Activated CD8-positive, alpha-beta memory T cell treated with anti-CD3 and anti-CD28 coated beads for 48 hours (primary cell): ENCODE measurements around the gene KCNE3.

Experiments used
- DNase-seq, 3 experiments: peaks; one replicate each; pipeline ENCODE4 v3.0.0-alpha.2; 2020; ENCODE audit warnings: low read depth in 2 of 3, low spot score in 2 of 3

KCNE3 gene, protein sequence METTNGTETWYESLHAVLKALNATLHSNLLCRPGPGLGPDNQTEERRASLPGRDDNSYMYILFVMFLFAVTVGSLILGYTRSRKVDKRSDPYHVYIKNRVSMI

DNA sequence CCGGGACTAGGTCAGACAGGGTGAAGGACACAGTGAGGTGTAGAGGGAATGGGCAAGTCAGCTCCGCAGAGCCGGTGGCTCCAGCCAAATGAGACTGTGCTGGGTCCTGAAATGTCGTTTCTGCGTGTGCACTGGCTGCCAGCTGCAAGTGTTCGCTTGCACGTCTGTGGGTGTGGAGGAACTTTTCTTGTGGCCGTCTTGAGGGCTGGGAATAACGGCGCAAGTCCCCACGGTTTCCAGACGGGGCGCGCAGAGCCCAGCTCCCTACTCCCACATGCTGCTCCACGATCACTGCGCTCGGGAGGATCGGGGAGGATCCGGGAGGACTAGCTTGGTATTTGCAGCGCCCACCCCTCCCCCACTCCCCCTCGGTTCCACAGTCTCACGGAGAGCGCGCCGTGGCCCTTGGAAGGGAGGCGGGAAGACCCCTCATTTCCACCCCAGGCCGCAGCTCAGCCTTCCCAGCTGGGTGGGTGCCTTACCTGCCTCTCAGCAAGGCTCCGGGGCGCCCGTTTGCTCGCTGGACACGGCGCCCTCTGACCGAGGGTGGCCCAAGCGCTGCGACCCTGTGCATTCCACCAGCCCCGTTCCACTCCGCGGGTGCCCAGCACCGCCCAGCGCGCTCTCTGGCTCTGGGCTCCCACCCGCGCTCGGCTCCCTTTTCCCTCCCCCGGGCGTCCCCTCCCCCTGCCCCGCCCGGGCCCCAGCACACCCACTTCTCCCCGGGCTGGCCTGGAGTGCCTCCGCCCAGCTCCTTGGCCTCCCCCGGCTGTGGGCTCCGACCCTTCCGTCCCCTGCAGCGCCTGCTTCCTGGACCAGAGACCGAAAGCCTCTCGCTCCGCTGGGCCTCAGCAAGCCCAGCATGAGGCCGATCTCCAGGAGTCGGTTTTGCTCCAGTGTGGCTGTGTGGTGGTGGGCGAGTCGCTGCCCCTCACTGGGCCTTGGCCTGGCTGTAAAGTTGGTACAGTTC lies at the start of gene KCNE3:
KCNE3 (minus strand) TSS at position 634 of the 970 bp plus-strand sequence. CDS start 9,986 bp downstream, outside the sequence.
- no peak for DNase-seq

DNA sequence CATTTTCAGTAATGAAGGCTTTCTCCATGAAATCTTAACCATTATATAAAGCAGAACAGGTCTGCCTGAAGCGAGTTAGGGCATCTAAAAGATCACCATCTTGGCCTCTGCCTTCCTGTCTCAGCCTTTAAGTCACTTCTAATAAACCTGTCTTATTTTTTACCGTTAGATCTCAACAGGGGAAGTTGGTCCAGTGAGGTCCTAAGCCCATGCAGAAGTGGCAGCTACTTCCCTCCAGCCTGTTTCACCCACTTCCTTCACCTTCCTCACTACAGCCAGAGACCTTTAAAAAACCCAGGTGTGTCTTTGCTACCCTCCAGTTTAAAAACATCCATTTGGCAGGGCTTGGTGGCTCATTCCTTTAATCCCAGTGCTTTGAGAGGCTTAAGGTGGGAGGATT lies 40.2 kb upstream of the KCNE3 start:
- DNase-seq, result no peak

DNA sequence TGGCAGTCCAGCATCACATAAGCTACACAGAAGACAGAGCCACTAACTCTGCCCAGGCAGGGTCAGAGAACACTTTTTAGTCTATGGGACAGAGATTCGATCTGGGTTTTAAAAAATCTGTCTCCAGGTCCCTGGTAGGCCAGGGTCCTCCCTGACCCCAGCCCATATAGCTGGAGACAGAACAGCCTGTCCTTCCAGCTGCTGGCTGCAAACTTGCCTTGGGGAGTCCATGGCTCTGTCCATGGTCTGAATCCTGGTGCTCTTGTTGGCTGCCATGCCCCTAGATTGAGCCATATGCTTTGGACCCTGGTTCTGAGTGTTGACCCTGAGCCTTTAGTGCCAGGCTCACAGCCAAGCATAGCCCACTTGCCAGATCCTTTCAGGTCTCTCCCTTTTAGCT lies 39.5 kb upstream of the KCNE3 start:
- DNase-seq, result no peak

DNA sequence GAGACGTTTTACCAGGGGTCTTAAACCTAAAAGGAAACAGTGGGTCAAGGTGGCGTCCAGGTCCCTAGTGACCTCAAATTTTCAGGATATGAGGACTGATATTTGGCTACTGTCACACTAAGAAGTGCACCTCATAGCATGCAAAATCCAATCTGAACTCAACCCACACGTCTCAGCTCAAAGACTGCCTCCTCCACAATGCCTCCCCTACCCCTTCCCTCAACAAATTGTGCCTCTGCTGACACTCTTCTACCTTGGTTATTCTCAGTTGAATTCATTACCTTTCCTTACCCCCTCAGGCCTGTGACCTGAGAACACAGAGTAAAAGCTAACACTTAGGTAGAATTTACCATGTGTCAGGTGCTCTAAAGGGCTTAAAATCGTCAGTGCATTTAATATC lies 38.6 kb upstream of the KCNE3 start:
- no peak for DNase-seq

DNA sequence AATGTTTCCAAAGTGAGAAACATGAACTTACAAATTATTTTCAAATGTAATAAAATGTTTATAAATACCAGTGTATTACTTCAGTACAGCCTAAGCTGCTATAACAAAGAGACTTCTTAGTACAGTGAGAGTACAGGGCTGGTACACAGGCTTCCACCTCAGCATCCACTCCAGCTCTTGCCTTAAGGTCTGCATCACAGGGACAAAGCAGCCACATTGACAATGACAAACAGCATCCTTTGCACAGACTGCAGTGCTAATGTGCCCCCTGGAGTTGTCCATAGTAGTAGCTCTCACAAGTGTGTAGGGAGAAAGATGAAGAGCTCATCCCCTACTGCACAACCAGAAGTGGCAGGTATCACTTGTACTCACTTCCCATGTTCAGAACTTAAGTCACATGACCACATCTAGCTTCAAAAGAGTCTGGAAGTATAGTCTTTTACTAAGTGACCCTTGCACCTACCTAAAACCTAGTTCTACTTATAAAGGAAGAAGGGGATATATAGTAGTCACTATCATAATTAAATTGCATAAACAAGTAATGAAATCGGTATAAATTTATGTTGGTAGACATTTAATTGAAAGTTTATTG lies 36.8 kb upstream of the KCNE3 start:
- no peak for DNase-seq

DNA sequence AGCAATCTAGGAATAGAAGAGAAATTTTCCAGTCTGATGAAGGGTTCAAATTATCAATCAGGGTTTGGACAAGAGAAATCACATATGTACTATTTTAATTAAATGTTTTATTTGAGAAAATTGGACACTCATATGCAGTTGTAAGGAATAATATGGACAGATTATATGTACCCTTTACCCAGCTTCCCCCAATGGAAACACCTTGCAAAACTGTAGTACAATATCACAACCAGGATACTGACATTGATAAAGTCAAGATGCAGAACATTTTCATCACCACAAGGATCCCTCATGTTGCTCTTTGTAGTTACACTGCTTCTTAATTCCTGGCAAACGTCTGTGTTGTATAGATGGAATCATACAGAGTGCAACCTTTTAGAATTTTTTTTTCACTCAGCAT lies 27.6 kb upstream of the KCNE3 start:
- DNase-seq, result no peak

DNA sequence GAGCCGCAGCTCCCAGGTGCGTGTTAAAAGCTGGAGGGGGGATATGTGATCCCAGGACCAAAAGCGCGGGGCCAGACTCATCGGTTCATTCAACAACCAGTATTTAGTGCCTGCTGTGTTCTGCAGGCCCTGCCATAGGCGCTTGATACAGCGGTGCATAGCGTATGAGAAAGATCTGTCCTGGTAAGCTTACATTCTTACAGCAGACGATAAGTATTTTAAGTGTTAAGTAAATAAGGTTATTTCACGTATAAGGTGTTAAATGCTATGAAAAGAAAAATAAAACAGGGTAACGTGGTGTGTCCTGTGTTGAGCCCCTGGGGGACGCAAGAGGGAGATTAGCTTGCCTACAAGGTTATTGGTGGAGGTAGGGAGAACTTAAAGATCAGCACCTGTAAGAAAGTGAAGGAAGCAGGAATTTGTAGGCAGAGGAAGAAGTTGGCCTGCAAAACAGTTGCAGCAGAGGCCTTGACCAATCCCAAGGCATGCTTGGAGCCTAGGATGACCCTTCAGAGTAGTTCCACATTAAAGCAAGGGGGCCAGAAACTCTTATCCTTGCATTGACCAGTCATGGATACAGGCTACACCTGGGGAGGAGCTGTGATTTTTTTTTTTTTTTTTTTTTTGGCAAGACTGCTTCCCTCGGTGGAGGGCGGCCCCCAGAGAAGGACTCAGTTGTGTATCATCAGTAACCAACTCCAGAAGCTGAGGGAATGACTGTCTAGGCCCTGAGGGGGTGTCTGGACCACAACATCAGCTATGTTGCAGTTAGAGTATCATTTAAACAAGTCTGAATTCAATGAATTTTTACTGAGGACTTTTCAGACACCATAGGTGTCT lies 26.7 kb upstream of the KCNE3 start:
- no peak for DNase-seq

DNA sequence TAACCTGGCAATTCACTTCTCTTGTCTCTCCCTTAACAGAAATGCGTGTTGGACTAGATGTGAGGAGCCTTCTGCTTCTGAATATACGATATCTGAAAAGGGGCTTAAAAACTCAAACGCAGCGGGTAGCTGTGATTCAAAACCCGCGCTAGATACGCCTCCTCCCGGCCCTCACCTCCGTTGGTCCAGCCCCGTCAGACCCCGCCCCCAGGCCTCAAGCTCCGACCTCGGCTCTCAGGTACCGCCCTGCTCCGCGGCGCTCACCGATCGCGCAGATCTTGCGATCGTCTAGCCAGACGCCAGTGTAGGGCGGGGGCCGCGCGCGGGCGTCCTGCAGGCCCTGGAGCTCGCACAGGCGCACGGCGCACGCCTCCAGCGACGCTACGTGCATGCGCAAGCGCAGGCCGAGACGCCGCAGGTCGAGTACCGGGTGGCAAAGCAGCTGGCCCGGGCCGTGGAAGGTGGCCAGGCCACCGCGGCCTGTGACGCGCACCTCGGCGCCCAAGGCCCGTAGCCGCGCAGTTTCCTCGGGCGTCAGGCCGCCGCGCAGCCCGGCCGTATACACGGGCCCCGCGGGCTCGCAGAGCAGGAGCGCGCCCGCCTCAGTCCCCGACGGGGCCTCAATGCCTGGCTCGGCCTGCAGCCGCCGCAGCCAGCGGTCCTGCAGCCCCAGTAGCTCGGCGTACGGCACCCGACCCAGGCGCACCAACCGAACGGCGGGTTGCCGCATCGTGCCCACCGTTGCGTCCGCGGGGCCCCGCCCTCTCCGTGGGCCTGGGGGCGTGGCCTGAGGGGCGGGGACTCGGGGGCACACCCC lies 25.8 kb upstream of the KCNE3 start, which contains the start of gene LIPT2:
LIPT2 (minus strand) TSS at position 751 of the 817 bp plus-strand sequence; CDS start at position 730, 21 bp downstream.
- peak; percentile 86 to 96 (median 86) for DNase-seq

DNA sequence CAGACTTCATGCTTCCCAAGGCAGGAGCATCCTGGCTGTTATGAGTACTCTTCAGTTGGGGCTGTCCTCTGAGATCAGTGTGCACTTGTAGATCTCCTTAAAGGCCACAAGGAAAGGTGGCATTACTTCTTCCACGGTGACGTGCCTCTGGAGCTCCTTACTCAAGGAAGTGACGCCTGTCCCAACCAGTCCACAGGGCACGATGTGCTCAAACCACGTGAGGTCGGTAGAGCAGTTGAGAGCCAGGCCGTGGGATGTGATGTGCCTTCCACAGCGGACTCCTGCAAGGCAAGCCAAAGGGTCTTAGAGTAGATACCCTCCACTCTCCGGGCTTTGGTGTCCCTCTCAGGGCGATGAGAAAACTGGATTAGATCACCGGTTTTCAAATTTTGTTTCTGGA lies 24.7 kb upstream of the KCNE3 start:
- DNase-seq, result no peak

DNA sequence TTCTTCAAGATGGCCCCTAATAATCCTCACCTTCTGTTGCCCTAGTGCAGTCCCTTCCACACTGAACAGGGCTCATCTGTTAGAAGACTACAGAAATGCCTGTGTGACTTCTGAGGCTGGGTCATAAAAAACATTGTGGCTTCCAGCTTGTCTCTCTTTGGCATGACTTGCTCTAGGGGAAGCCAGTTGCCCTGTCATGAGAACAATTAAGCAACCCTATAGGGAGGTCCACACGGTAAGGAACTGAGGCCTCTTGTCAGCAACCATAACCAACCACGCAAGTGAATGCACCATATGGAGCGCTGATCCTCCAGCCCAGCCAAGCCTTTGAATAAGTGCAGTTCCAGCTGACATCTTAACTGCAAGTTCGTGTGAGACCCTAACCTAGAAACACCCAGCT lies 23.6 kb upstream of the KCNE3 start:
- DNase-seq, result no peak

DNA sequence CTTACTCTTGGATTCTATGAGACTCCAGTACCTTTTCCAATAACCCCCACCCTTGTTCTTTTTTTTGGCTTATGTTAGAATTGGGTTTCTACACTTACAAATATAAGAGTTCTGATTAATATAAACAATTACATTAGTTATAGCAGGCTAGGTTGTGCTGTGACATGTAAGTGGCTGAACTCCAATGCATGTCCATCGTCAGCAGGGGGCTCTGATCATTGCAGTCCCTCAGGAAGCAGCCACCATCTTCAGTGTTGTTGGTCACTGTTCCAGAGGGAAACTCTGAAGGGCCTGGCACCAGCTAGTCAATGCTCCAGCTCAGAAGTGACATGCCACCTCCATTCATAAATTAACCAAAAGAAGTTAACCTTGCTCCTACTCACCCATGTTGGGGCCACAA lies 20.5 kb upstream of the KCNE3 start:
- no peak for DNase-seq

DNA sequence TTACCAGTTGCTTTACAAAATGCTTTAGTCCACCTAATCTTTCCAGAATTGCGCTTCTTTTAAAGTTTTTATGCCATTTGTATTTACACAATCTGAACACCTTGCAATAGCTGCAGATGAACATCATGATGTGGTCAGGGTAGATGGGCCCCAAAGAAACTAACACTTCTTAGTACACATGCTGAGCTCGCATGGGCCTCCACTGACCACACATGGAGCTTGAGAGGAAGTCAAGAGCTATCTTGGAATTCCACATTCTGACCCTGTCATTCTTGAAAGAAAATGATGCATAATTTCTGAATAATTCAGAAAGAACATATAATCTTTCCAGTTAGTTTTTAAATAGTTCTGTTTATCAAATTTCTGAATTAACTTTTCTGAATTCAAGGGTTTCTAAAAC lies 18.5 kb upstream of the KCNE3 start:
- DNase-seq, result no peak

DNA sequence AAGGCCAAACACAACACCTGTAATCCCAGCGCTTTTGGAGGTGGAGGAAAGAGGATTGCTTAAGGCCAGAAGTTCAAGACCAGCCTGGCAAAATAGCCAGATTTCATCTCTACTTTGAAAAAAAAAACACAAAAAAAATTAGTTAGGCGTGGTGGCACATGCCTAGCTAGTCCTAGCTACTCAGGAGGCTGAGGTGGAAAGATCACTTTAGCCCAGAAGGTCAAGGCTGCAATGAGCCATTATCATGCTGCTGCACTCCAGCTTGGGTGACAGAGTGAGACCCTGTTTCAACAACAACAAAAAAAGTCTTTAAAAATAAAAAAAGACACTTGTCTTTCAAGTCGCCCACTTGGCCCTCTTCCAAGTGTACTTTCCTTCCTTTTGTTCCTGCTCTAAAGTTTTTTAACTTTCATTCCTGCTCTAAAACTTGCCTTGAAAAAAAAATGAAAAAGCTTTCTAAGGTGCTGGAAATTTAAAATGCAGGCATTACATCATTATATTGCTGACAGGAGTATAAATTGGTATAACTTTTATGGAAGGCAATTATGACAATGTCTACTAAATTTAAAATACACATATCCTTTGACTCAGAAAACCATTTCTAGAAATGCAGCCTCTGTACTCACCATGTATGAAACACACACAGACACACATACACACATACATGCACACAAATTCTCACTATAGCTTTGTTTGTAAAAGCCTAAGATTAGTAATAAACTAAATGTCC lies 13.5 kb upstream of the KCNE3 start:
- DNase-seq, result no peak

DNA sequence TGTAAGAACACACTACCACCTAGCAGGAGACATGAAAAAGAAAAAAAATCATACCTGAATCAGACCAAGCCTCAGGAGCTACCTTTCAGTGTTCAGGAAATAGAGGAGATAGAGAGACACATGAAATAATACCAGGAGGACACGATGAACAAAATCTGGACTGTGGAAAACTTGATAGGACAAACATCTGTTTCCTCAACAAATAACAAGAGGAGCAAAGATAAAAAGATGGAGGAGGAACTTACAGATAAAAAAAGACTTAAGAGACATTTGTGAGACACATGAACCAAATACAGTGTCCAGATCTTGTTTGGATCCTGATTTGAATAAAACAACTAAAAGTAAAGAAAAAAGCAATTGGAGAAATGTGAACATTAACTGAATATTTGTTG lies 12.4 kb upstream of the KCNE3 start:
- no peak for DNase-seq

DNA sequence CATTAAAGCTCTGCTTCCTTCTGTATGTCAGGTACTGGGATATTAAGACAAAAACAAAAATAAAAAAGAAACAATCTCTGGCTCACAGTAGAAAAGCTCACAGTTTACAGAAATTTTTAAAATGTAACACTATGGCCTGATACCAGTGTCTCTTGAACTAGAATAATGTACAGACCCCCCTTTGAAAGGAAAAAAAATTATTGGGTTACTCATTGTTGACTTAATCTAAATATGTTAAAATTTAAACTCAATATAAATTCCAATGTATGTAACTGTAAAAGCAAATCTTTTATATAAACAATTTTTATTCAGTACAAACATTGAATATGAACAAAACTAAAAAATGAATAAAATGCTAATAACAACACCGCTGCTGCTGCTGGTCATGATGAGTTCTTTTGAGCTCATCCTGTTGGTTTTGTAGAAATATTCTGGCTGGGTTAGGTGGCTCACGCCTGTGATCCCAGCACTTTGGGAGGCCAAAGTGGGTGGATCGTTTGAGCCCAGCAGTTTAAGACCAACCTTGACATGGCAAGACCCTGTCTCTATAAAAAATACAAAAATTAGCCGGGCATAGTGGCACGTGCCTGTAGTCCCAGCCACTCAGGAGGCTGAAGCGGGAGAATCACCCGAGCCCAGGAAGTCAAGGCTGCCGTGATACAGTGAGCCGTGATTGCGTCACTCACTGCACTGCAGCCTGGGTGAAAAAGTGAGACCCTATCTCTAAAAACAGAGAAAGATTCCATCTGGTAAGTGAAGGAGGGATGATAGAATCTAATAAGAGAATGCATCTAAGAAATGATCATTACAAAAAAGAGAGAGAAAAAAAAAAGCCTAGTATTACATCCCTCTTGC lies 11.8 kb upstream of the KCNE3 start:
- no peak for DNase-seq

DNA sequence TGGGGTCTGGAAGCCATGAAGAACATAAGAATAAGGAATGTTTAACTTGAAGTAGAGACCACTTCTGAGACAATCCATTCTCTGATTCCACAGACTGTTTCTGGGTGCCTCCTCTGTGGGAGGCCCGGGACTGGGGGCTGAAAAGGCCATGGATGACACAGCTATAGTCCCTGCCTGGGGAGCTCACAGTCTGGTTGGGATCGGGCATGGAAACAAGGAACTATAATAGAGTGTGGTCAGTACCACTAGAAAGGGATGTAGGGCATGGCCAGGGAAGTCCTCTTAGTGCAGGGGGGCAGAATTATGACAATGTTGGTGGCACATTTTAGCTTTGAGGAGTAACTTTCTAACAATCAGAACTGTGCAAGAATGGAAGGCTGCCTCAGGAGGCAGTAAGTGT lies 9.2 kb upstream of the KCNE3 start:
- DNase-seq, result no peak

DNA sequence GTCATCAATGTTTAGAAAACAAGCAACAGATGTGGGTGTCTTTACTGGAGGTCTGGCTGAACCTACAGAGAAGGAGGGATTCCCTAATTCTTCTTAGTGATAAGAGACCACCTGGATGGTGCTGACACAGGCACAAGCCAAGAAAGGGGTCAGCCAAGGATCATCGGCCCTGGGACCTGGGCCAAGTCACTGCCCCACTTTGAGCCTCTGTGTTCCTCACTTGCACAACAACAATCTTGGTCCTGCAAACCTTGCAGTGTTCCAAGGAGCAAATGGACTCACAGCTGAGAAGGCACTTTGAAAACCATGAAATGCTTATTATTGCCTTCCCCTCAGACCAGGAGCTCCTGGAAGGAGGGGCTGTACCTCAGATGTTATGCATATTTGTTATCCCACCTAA lies 7.0 kb upstream of the KCNE3 start:
- no peak for DNase-seq

DNA sequence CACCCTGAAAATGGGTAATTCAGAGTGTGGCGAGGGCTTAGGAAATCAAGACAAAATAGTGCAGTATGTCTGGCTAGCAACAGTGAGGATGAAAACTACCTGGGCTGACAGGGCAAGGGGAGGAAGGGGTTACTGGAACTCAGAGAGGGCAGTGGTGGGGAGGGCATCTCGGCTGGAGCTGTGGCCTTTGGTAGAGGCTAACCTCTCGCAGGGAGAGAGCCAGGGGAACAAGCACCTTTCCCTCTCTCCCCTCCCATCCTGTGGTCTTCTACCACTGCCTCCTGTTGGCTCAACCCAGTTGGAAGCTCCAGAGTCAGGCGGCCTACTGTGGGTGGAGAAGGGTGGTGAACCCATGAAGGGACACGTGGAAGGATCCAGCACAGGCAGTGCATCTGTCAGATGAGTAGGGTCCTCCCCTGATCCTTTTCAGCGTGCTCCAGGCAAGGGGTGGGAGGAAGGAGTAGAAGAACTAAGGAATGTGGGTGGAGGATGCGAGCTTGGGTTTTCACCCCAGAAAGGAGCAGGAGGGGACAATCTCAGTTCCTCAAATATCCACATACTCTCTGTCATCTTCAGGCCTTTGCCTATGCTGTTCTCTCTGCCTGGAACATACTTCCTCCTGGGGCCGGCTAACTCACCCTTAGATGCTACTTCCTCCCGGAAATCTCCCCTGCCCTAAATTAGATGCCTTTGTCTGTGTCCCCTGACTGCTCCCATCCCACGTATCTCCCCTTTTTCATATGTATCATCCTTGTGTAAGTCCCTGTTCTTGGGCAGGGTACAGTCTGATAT lies 6.2 kb upstream of the KCNE3 start:
- no peak for DNase-seq
